GM18526 (cell line): ENCODE measurements around the gene NAA25.
A peak's percentile ranks its signal among the peaks of the same experiment; 100 is the strongest.

Experiments used
- POLR2A ChIP-seq: IDR thresholded peaks from 3 replicates; pipeline ENCODE4 v1.6.1; 2011; ENCODE audit not compliant: insufficient read length; ENCODE audit errors: extremely low read depth

NAA25 gene

GRCh38 chr12:112029301-112029700, 79.3 kb downstream of the NAA25 start:
- TF ChIP-seq POLR2A = no peak

GRCh38 chr12:112025808-112026375, 82.7 kb downstream of the NAA25 start:
- TF ChIP-seq POLR2A = no peak

- TF ChIP-seq POLR2A = no peak
Observed at GRCh38 chr12:112023759-112024396, 84.7 kb downstream of the NAA25 start.

GRCh38 chr12:112022241-112023016, 86.2 kb downstream of the NAA25 start:
- TF ChIP-seq POLR2A = no peak

GRCh38 chr12:112020947-112021457, 87.6 kb downstream of the NAA25 start:
- no peak for TF ChIP-seq POLR2A

- no peak for TF ChIP-seq POLR2A
Observed at GRCh38 chr12:112018571-112019237, 89.9 kb downstream of the NAA25 start.

- no peak for TF ChIP-seq POLR2A
Observed at GRCh38 chr12:112017041-112017440, 91.5 kb downstream of the NAA25 start.

GRCh38 chr12:112015938-112016337, 92.6 kb downstream of the NAA25 start:
- TF ChIP-seq POLR2A = no peak

GRCh38 chr12:112013601-112014402, 94.8 kb downstream of the NAA25 start:
- TF ChIP-seq POLR2A = peak; percentile 76

- peak; percentile 92 for TF ChIP-seq POLR2A
Observed at GRCh38 chr12:112012775-112013600, 95.6 kb downstream of the NAA25 start, which contains the start of the genes ERP29 and TMEM116. ERP29 (plus strand) TSS chr12:112013426; CDS start chr12:112013466, 40 bp downstream. TMEM116 (minus strand) TSS chr12:112013165; CDS start chr12:112005270, 7,895 bp downstream.

GRCh38 chr12:112011685-112012084, 96.9 kb downstream of the NAA25 start:
- TF ChIP-seq POLR2A = no peak

GRCh38 chr12:112010415-112011344, 97.9 kb downstream of the NAA25 start:
- no peak for TF ChIP-seq POLR2A

GRCh38 chr12:112008918-112009317, 99.7 kb downstream of the NAA25 start:
- TF ChIP-seq POLR2A = no peak

- TF ChIP-seq POLR2A = no peak
Observed at GRCh38 chr12:112007945-112008344, 100.6 kb downstream of the NAA25 start.
